Sigmoid colon (tissue), 7 donors: ENCODE results near the gene ST8SIA1. TPM values are rescaled to one million over a fixed set of nuclear protein-coding genes. Genes with fewer than 3 reads are reported as not detected.

Experiments used
- DNase-seq: peaks from one replicate; pipeline ENCODE4 v3.0.0-alpha.2; 2019
- H3K27ac ChIP-seq, 4 donors: fragments of 200-600 bp; sonication (generic); one replicate each; pipeline ENCODE4 v1.5.1; 2016 to 2019; ENCODE audit warnings: mild to moderate bottlenecking in 1 of 4
- H3K27me3 ChIP-seq, 3 donors: fragments of 200-600 bp; sonication (generic); one replicate each; pipeline ENCODE4 v1.5.1; 2019; ENCODE audit warnings: mild to moderate bottlenecking in 1 of 3
- H3K36me3 ChIP-seq, 4 donors: fragments of 200-600 bp; sonication (generic); one replicate each; pipeline ENCODE4 v1.5.1; 2016 to 2019
- H3K4me1 ChIP-seq, 4 donors: fragments of 200-600 bp; sonication (generic); one replicate each; pipeline ENCODE4 v1.5.1; 2017 to 2019
- H3K4me3 ChIP-seq, 4 donors: fragments of 200-600 bp; sonication (generic); one replicate each; pipeline ENCODE4 v1.5.1; 2017 to 2019; ENCODE audit warnings: mild to moderate bottlenecking in 2 of 4, moderate library complexity in 1 of 4
- H3K9me3 ChIP-seq, 4 donors: fragments of 200-600 bp in 3 of 4; sonication (generic) in 3 of 4; one replicate each; pipeline versions ENCODE4 v1.5.1 to v1.6.1; 2013 to 2019
- EP300 ChIP-seq, 4 donors: sonication (generic); formaldehyde crosslinking; IDR thresholded peaks; one replicate each; pipeline ENCODE4 v1.6.1; 2017; ENCODE audit warnings: antibody characterized with exemption in 4 of 4
- POLR2A ChIP-seq, 2 donors: fragments of 450-650 bp; IDR thresholded peaks; one replicate each; pipeline ENCODE4 v1.6.1; 2016; ENCODE audit warnings: antibody characterized with exemption in 2 of 2, mild to moderate bottlenecking in 2 of 2, moderate library complexity in 2 of 2
- POLR2AphosphoS5 ChIP-seq, 4 donors: sonication (generic); formaldehyde crosslinking; IDR thresholded peaks; one replicate each; pipeline ENCODE4 v1.6.1; 2017; ENCODE audit warnings: antibody characterized with exemption in 4 of 4
- WGBS, 2 donors: extraction: QIAGEN DNeasy Blood & Tissue Kit; methylation state at CpG; one replicate each; pipeline ENCODE4 v1.1.7; 2013; 5-methylcytosine and 5-hydroxymethylcytosine counted together
- intact Hi-C: fragments of 100-400 bp; cut with DNase I; formaldehyde crosslinking; loops from one replicate; pipeline ENCODE4 v1.15.1; 2023
- polyA plus RNA-seq, 3 donors: library from polyadenylated mRNA; stranded (reverse); fragments of 200-250 nt; gene quantifications; one replicate each; pipeline ENCODE4 v1.2.3, GENCODE V29; 2013
- total RNA-seq, 4 donors: library from RNA; depleted of rRNA; stranded (reverse); fragments of >200 nt; gene quantifications; one replicate each; pipeline ENCODE4 v1.1.0, GENCODE V29; 2016
- TF ChIP-seq, protein P1 (sequence below), 4 experiments: fragments of 450-650 bp in 3 of 4; fragments of 200-600 bp in 1 of 4; IDR thresholded peaks; one replicate each; pipeline ENCODE4 v1.5.1; 2016 to 2019; ENCODE audit warnings: antibody characterized with exemption in 4 of 4, mild to moderate bottlenecking in 3 of 4, moderate library complexity in 2 of 4
- donor health status: healthy with polysubstance abuse.
- donor health status: Bipolar disorder and iron deficiency.
- donor health status: healthy.

The ST8SIA1 gene
- total and polyA plus RNA-seq, 7 donors, result 1.2 to 57.3 (median 17.4) TPM

DNA sequence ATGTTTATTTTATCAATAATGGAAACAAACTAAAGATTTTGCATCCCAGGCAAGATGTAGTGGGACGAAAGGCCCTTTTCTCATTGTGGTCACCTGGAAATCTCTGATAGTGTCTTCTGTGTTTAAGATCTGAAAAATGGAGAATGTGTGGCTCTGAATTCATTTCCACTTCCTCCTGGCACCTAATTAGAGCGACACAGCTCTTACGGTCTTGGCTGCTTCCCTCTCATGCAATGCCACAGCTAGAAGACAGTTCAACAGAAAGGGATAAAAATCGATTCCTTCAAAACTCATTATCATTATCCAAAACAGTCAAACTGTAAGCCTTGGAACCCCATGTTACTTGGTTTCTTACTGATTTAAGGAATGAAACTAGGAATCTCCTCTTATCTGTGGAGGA is 9.3 kb downstream of the ST8SIA1 start:
- H3K9me3 ChIP-seq, result no peaks in the 10 kb centered on the region
- intact Hi-C loops, result no loop called here
- TF ChIP-seq POLR2AphosphoS5 (IDR thresholded peaks at IDR 0.05) (no peak), EP300 (IDR thresholded peaks at IDR 0.05) (no peak), POLR2A (IDR thresholded peaks at IDR 0.05) (no peak)
- TF ChIP-seq, protein P1, sequence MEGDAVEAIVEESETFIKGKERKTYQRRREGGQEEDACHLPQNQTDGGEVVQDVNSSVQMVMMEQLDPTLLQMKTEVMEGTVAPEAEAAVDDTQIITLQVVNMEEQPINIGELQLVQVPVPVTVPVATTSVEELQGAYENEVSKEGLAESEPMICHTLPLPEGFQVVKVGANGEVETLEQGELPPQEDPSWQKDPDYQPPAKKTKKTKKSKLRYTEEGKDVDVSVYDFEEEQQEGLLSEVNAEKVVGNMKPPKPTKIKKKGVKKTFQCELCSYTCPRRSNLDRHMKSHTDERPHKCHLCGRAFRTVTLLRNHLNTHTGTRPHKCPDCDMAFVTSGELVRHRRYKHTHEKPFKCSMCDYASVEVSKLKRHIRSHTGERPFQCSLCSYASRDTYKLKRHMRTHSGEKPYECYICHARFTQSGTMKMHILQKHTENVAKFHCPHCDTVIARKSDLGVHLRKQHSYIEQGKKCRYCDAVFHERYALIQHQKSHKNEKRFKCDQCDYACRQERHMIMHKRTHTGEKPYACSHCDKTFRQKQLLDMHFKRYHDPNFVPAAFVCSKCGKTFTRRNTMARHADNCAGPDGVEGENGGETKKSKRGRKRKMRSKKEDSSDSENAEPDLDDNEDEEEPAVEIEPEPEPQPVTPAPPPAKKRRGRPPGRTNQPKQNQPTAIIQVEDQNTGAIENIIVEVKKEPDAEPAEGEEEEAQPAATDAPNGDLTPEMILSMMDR (IDR thresholded peaks at IDR 0.05), result no peak
- H3K27me3 ChIP-seq, result no peaks in the 10 kb centered on the region
- WGBS, 2 donors, result 63 to 86% methylated on average over 4 of the region's 4 CpGs
- H3K27ac ChIP-seq, result no peak overlapping the region
- no peaks in the 10 kb centered on the region for H3K36me3 ChIP-seq
- DNase-seq, result no peak
- peaks cover 0 to 32% (median 22%) of the 10 kb centered on the region in 4 donors for H3K4me1 ChIP-seq
- no peak overlapping the region for H3K4me3 ChIP-seq

DNA sequence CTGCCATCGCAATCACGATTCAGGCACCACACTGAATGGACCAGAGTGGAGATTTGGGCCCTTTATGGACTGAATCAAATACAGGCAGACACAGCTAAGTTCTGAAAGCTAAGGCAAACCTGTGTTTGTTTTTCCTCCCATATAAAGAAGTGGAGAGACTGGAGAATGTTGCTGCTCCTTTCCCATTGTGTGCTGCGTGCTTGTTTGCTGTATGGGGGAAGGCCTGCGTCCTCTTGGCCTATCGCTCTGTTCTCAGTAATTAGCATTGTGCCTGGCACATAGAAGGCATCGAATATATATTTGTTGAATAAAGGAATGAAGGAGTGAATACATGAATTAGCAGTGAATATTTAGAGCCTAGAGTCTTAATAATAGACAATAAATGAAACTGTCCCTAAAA is 12.4 kb downstream of the ST8SIA1 start:
- whole genome bisulfite sequencing, 2 donors, result 92 to 95% methylated on average over 6 of the region's 6 CpGs
- Histone ChIP-seq H3K27ac (peak overlapping the region in 1 of 4 donors; percentile 37), H3K27me3 (no peaks in the 10 kb centered on the region), H3K4me1 (peaks cover 0 to 18% (median 14%) of the 10 kb centered on the region in 4 donors), H3K4me3 (no peak overlapping the region), H3K9me3 (no peaks in the 10 kb centered on the region), H3K36me3 (no peaks in the 10 kb centered on the region)
- no peak for TF ChIP-seq EP300 (IDR thresholded peaks at IDR 0.05)
- TF ChIP-seq, protein P1 (IDR thresholded peaks at IDR 0.05), result no peak
- TF ChIP-seq POLR2AphosphoS5 (IDR thresholded peaks at IDR 0.05), result no peak
- no peak for TF ChIP-seq POLR2A (IDR thresholded peaks at IDR 0.05)
- no peak for DNase-seq
- intact Hi-C loops, result no loop called here

DNA sequence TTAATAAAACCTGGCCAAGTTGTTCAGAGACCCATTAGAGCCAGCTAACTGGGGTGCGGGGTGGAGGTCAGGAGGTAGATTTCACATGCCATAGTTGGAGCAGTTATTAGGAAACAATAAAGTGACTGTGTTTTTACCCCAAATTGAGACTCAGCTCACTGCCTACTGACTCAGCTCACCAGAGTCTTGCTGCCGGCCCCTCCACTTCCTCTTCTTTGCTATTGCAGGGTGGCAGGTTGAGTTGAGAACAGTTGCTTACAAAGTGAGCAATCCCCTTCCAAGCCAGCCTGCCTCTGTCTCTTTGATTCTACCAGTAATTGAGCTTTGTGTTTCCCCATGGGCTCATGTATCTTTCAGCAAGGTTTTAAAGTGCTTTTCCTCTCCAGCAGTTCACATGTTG is 12.9 kb downstream of the ST8SIA1 start:
- intact Hi-C loops, result no loop called here
- 47 to 78% methylated on average over 2 of the region's 2 CpGs for WGBS, 2 donors
- Histone ChIP-seq H3K36me3 (no peaks in the 10 kb centered on the region), H3K9me3 (no peaks in the 10 kb centered on the region), H3K27me3 (no peaks in the 10 kb centered on the region), H3K4me3 (no peak overlapping the region), H3K27ac (peak overlapping the region in 2 of 4 donors; percentile 1 to 37), H3K4me1 (peaks cover 0 to 17% (median 13%) of the 10 kb centered on the region in 4 donors)
- no peak for DNase-seq
- TF ChIP-seq POLR2A (IDR thresholded peaks at IDR 0.05) (no peak), EP300 (IDR thresholded peaks at IDR 0.05) (no peak), POLR2AphosphoS5 (IDR thresholded peaks at IDR 0.05) (no peak)
- TF ChIP-seq, protein P1 (IDR thresholded peaks at IDR 0.05), result no peak

DNA sequence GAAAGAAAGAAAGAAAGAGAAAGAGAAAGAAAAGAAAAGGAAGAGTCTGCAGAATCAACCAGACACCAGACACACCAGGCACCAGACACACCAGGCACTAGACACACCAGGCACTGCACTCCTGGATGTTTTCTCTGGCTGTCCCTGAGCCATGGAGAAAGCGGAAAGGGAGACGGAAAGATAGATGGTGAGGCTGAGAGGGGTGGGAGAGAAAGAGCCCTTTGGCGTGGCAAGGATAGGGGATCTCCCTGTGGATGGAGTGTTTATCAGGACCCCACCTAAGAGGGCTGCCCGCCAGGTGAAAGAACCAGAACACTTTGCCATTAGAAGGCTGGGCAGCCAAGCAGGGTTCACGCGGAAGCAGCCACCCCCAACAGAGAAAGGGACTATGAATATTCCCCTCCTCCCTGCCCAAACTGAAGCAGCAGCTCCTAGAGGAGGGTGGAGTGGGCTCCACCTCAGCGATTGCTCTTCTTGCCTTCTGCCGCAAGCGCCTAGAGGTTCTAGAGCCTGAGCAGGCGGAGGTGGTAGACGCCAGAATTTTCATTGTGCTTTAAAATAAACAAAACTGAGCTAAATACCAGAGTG is 13.4 kb downstream of the ST8SIA1 start:
- no peak for DNase-seq
- 90 to 92% methylated on average over 11 of the region's 11 CpGs for whole genome bisulfite sequencing, 2 donors
- TF ChIP-seq POLR2A (IDR thresholded peaks at IDR 0.05), result no peak
- TF ChIP-seq POLR2AphosphoS5 (IDR thresholded peaks at IDR 0.05), result no peak
- TF ChIP-seq EP300 (IDR thresholded peaks at IDR 0.05), result no peak
- TF ChIP-seq, protein P1 (IDR thresholded peaks at IDR 0.05), result no peak
- Histone ChIP-seq H3K4me3 (no peak overlapping the region), H3K36me3 (no peaks in the 10 kb centered on the region), H3K27ac (peak overlapping the region in 2 of 4 donors; percentile 1 to 37), H3K4me1 (peaks cover 0 to 17% (median 13%) of the 10 kb centered on the region in 4 donors), H3K9me3 (no peaks in the 10 kb centered on the region), H3K27me3 (no peaks in the 10 kb centered on the region)
- intact Hi-C loops, result no loop called here
